ENCODE measurements around the gene RDH13.
A peak's percentile ranks its signal among the peaks of the same experiment; 100 is the strongest.

The RDH13 gene

GRCh38 chr19:55070466-55071128 is 7.6 kb upstream of the RDH13 start:
- no peak for TF ChIP-seq ZBTB7A (IDR thresholded peaks at IDR 0.05; ENCODE audit: low read depth)
- TF ChIP-seq TCF12 (IDR thresholded peaks at IDR 0.05; ENCODE audit: low read depth), result no peak
- no peak for TF ChIP-seq RAD21 (IDR thresholded peaks at IDR 0.05; ENCODE audit: low read depth)
- no peak for TF ChIP-seq EGR1 (IDR thresholded peaks at IDR 0.05)
- no peak for TF ChIP-seq NFIC (IDR thresholded peaks at IDR 0.05)
- no peak for TF ChIP-seq TAF1 (IDR thresholded peaks at IDR 0.05; ENCODE audit: low read depth)
- no peak for TF ChIP-seq EP300 (IDR thresholded peaks at IDR 0.05; ENCODE audit: borderline replicate concordance)
- no peak for TF ChIP-seq REST (IDR thresholded peaks at IDR 0.05; ENCODE audit: low read depth)
- no peak for TF ChIP-seq USF1 (IDR thresholded peaks at IDR 0.05)
- no peak for TF ChIP-seq FOXM1 (IDR thresholded peaks at IDR 0.05; ENCODE audit: borderline replicate concordance, low read depth)
- no peak for TF ChIP-seq CREB1 (IDR thresholded peaks at IDR 0.05; ENCODE audit: low read depth)
- TF ChIP-seq CEBPB (IDR thresholded peaks at IDR 0.05), result no peak
- no peak for TF ChIP-seq YY1 (IDR thresholded peaks at IDR 0.05; ENCODE audit: low read depth)
- no peak for TF ChIP-seq TEAD4 (IDR thresholded peaks at IDR 0.05)
- TF ChIP-seq MAX (IDR thresholded peaks at IDR 0.05), result no peak

- TF ChIP-seq NFIC (IDR thresholded peaks at IDR 0.05) (no peak), RAD21 (IDR thresholded peaks at IDR 0.05; ENCODE audit: low read depth) (no peak), MAX (IDR thresholded peaks at IDR 0.05) (no peak), TEAD4 (IDR thresholded peaks at IDR 0.05) (no peak), YY1 (IDR thresholded peaks at IDR 0.05; ENCODE audit: low read depth) (no peak), CEBPB (IDR thresholded peaks at IDR 0.05) (no peak), FOXM1 (IDR thresholded peaks at IDR 0.05; ENCODE audit: borderline replicate concordance, low read depth) (no peak), TAF1 (IDR thresholded peaks at IDR 0.05; ENCODE audit: low read depth) (no peak), TCF12 (IDR thresholded peaks at IDR 0.05; ENCODE audit: low read depth) (no peak), EGR1 (IDR thresholded peaks at IDR 0.05) (no peak), ZBTB7A (IDR thresholded peaks at IDR 0.05; ENCODE audit: low read depth) (no peak), EP300 (IDR thresholded peaks at IDR 0.05; ENCODE audit: borderline replicate concordance) (no peak; the same call in 1 of the 2 replicates), USF1 (IDR thresholded peaks at IDR 0.05) (no peak), REST (IDR thresholded peaks at IDR 0.05; ENCODE audit: low read depth) (no peak), CREB1 (IDR thresholded peaks at IDR 0.05; ENCODE audit: low read depth) (no peak)
These were observed 6.9 kb upstream of the RDH13 start for GRCh38 chr19:55069865-55070197.

- TF ChIP-seq USF1 (IDR thresholded peaks at IDR 0.05) (0 out of 2 replicates have a peak, but pooled peaks have one; percentile 9), RAD21 (IDR thresholded peaks at IDR 0.05; ENCODE audit: low read depth) (no peak), MAX (IDR thresholded peaks at IDR 0.05) (peak; percentile 22; the same call in 1 of the 2 replicates), TAF1 (IDR thresholded peaks at IDR 0.05; ENCODE audit: low read depth) (no peak), TCF12 (IDR thresholded peaks at IDR 0.05; ENCODE audit: low read depth) (no peak; the same call in 1 of the 2 replicates), TEAD4 (IDR thresholded peaks at IDR 0.05) (peak; percentile 64), CREB1 (IDR thresholded peaks at IDR 0.05; ENCODE audit: low read depth) (0 out of 2 replicates have a peak, but pooled peaks have one; percentile 18), EGR1 (IDR thresholded peaks at IDR 0.05) (no peak), YY1 (IDR thresholded peaks at IDR 0.05; ENCODE audit: low read depth) (0 out of 2 replicates have a peak, but pooled peaks have one; percentile 16), EP300 (IDR thresholded peaks at IDR 0.05; ENCODE audit: borderline replicate concordance) (peak; percentile 45; the same call in 1 of the 2 replicates), NFIC (IDR thresholded peaks at IDR 0.05) (no peak)
These were observed 6.3 kb upstream of the RDH13 start for GRCh38 chr19:55068950-55069864.

GRCh38 chr19:55067869-55068268 is 4.9 kb upstream of the RDH13 start:
- no peak for TF ChIP-seq EGR1 (IDR thresholded peaks at IDR 0.05)
- TF ChIP-seq NFIC (IDR thresholded peaks at IDR 0.05), result no peak
- no peak for TF ChIP-seq TAF1 (IDR thresholded peaks at IDR 0.05; ENCODE audit: low read depth)
- TF ChIP-seq TEAD4 (IDR thresholded peaks at IDR 0.05), result no peak
- TF ChIP-seq ZBTB7A (IDR thresholded peaks at IDR 0.05; ENCODE audit: low read depth), result no peak
- TF ChIP-seq MAX (IDR thresholded peaks at IDR 0.05), result no peak
- no peak for TF ChIP-seq USF1 (IDR thresholded peaks at IDR 0.05)
- TF ChIP-seq FOXM1 (IDR thresholded peaks at IDR 0.05; ENCODE audit: borderline replicate concordance, low read depth), result no peak
- no peak for TF ChIP-seq RAD21 (IDR thresholded peaks at IDR 0.05; ENCODE audit: low read depth)
